Measurements from ENCODE around the gene CTSE. TPM values are rescaled to one million over a fixed set of nuclear protein-coding genes. Genes with fewer than 3 reads are reported as not detected.

Gene CTSE
- total and polyA plus RNA-seq, 2 of the 4 experiments (the other 2 are of a cell fraction) = not detected

DNA sequence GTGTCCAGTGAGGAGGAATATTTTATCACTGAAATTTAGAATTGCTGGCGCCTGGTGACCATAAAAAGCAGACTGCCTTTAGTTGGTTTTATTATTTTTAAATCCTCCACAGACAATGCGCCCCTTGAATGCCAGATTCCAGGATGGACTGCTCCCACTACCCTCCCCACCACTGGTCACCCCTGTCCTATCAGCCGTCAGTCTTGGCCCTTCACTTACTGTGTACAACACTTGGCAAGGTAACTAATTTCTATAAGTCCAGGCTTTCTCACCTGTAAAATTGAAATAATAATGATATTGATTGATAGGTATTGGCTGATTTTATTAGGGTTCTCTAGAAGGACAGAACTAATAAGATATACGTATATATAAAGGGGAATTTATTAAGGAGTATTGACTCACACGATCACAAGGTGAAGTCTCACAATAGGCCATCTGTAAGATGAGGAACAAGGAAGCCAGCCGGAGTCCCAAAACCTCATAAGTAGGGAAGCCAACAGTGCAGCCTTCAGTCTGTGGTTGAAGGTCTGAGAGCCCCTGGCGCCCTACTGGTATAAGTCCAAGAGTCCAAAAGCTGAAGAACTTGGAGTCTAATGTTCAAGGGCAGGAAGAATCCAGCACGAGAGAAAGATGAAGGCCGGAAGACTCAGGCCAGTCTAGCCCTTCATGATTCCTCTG, 47.1 kb upstream of the CTSE start:
- intact Hi-C loops (cut with micrococcal nuclease) (no loop called here), dilution Hi-C loops (cut with HindIII; ENCODE audit: low sequenced_read_pairs, unreplicated experiment) (no loop called here), in situ Hi-C loops (cut with MboI; ENCODE audit: low sequenced_read_pairs) (no loop called here)
- ChIA-PET CTCF (no interaction called here), POLR2A (ENCODE audit: unreplicated experiment) (interaction anchor here (0.5 kb wide), 1 partner anchor 31 kb away, joined by 3 read pairs; no protein-coding TSS in a partner anchor)
- Histone ChIP-seq H2BK20ac (ENCODE audit: low read depth, low read length) (no peak overlapping the region), H3K56ac (ENCODE audit: extremely low read depth, insufficient read depth, low read length) (no peak overlapping the region), H3K4ac (ENCODE audit: low read depth, low read length) (no peak overlapping the region), H3K27ac (ENCODE audit: insufficient read depth, low read length) (no peak overlapping the region), H2BK120ac (ENCODE audit: low read depth, low read length) (no peak overlapping the region), H4K20me1 (ENCODE audit: insufficient read depth, low read length) (no peaks in the 10 kb centered on the region), H2AK5ac (ENCODE audit: low read depth, low read length) (no peak overlapping the region), H3K9ac (ENCODE audit: low read depth, low read length) (no peak overlapping the region), H3K9me3 (ENCODE audit: control insufficient read depth, insufficient read depth, low read length) (no peaks in the 10 kb centered on the region), H3K23ac (ENCODE audit: low read depth, low read length) (no peak overlapping the region), H4K91ac (ENCODE audit: insufficient read depth, low read depth, low read length) (no peak overlapping the region), H4K5ac (ENCODE audit: low read depth, low read length) (no peak overlapping the region), H3K4me2 (ENCODE audit: low read depth, low read length) (no peak overlapping the region), H2AK9ac (replicated peaks; ENCODE audit: low read depth, low read length, poor library complexity) (no peak overlapping the region), H2AFZ (replicated peaks; ENCODE audit: low read length, poor library complexity) (no peak overlapping the region), H3K14ac (replicated peaks; ENCODE audit: low read depth, low read length) (no peak overlapping the region), H3K79me1 (ENCODE audit: low read depth in 1 of 2, low read length in 2 of 2) (no peaks in the 10 kb centered on the region), H3K36me3 (ENCODE audit: control insufficient read depth, insufficient read depth, low read length) (no peaks in the 10 kb centered on the region), H3K4me1 (ENCODE audit: control insufficient read depth, insufficient read depth, low read length) (no peaks in the 10 kb centered on the region), H3K9me1 (ENCODE audit: insufficient read depth, low read length) (no peaks in the 10 kb centered on the region), H3K4me3 (ENCODE audit: insufficient read depth, low read depth, low read length) (no peak overlapping the region), H3K18ac (ENCODE audit: low read depth, low read length) (no peak overlapping the region), H2BK5ac (ENCODE audit: low read depth, low read length, poor library complexity, severe bottlenecking) (no peak overlapping the region), H3K27me3 (ENCODE audit: control insufficient read depth, insufficient read depth, low read length) (peaks cover 36% of the 10 kb centered on the region), H2BK15ac (ENCODE audit: low read depth, low read length) (no peak overlapping the region), H4K8ac (ENCODE audit: low read depth in 2 of 2, low read length in 2 of 2) (no peak overlapping the region)
- TF ChIP-seq SMC3 (IDR thresholded peaks at IDR 0.05; ENCODE audit: low read depth, low read length) = no peak
- TF ChIP-seq, protein P1, sequence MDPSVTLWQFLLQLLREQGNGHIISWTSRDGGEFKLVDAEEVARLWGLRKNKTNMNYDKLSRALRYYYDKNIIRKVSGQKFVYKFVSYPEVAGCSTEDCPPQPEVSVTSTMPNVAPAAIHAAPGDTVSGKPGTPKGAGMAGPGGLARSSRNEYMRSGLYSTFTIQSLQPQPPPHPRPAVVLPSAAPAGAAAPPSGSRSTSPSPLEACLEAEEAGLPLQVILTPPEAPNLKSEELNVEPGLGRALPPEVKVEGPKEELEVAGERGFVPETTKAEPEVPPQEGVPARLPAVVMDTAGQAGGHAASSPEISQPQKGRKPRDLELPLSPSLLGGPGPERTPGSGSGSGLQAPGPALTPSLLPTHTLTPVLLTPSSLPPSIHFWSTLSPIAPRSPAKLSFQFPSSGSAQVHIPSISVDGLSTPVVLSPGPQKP (IDR thresholded peaks at IDR 0.05; ENCODE audit: borderline replicate concordance, low read depth, low read length) = no peak
- no peak for TF ChIP-seq RCOR1 (IDR thresholded peaks at IDR 0.05; ENCODE audit: insufficient replicate concordance, low read length)
- TF ChIP-seq MAZ (IDR thresholded peaks at IDR 0.05; ENCODE audit: borderline replicate concordance, low read depth, low read length) = no peak
- no peak for TF ChIP-seq RAD21 (IDR thresholded peaks at IDR 0.05; ENCODE audit: low read length)
- no peak for TF ChIP-seq RFX5 (IDR thresholded peaks at IDR 0.05; ENCODE audit: low read depth, low read length)
- TF ChIP-seq MXI1 (IDR thresholded peaks at IDR 0.05; ENCODE audit: borderline replicate concordance, low read depth, low read length) = no peak
- no peak for TF ChIP-seq NFE2L2 (IDR thresholded peaks at IDR 0.05; ENCODE audit: low read depth, low read length)
- TF ChIP-seq MAFK (IDR thresholded peaks at IDR 0.05; ENCODE audit: low read depth, low read length) = no peak
- 88% methylated on average over 1 of the region's 9 CpGs; no CpG with 5 or more reads in 1 of the 2 experiments for WGBS, 2 experiments (ENCODE audit: extremely low coverage in 2 of 2, insufficient read length in 1 of 2)
- ATAC-seq (ENCODE audit: low read depth) = no peak
- no TSS peak for BruUV-seq (replicated peaks)
- DNase-seq = no peak
